ENCODE measurements around the gene SGCE. TPM values are rescaled to one million over a fixed set of nuclear protein-coding genes. Genes with fewer than 3 reads are reported as not detected.

SGCE gene
- total and polyA plus RNA-seq, 2 experiments from 2014 or later, result 46.1 to 54.8 TPM

DNA sequence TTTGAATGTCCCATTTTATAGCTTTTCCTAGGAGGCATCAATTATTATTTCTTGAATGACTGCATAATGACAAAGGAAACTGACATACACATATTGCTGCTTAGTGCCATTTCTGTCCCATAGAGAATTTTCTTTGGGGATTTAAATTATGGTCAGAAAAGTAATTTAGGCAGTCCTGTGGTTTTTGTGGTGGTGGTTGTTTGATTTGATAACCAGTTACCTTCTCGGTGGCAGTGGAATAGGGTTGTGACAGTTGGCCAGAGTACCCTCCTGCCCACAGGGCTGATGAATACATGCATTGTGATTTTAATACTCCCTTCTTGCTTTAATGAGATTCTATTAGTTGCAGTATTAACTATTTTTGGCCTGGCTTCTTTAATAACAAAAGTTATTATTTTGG is 6.6 kb upstream of the SGCE start:
- peaks cover 10% of the 10 kb centered on the region for H3K9me2 ChIP-seq (ENCODE audit: insufficient read depth)

More for the DNA sequence above, 6.6 kb upstream of the SGCE start:
- Histone ChIP-seq H2AFZ (no peak overlapping the region), H3K27me3 (ENCODE audit: insufficient read depth) (no peaks in the 10 kb centered on the region), H3K36me3 (ENCODE audit: insufficient read depth) (no peaks in the 10 kb centered on the region), H4K20me1 (replicated peaks; ENCODE audit: insufficient read depth) (0 out of 2 replicates have a peak, but pooled peaks cover 5% of the 10 kb centered on the region), H3K4me1 (ENCODE audit: insufficient read depth) (peaks cover 4% of the 10 kb centered on the region; the same call in 1 of the 2 replicates), H3K4me3 (no peak overlapping the region), H3K79me2 (replicated peaks; ENCODE audit: insufficient read depth) (peaks cover 45% of the 10 kb centered on the region), H3K27ac (ENCODE audit: low read depth) (no peak overlapping the region), H3F3A (replicated peaks; ENCODE audit: low read depth) (no peaks in the 10 kb centered on the region), H3K4me2 (no peak overlapping the region)
- H3K9me3 Mint-ChIP-seq, result peaks cover 20% of the 10 kb centered on the region
- TF ChIP-seq JUNB (IDR thresholded peaks at IDR 0.05; ENCODE audit: unreplicated experiment) (no peak), EZH2phosphoT487 (IDR thresholded peaks at IDR 0.05; ENCODE audit: unreplicated experiment) (no peak), STAT1 (IDR thresholded peaks at IDR 0.05; ENCODE audit: unreplicated experiment) (no peak), POLR2AphosphoS5 (IDR thresholded peaks at IDR 0.05; ENCODE audit: low read depth) (no peak), EZH2 (IDR thresholded peaks at IDR 0.05; ENCODE audit: low read depth, unreplicated experiment) (no peak), CREB1 (CRISPR knock-in tag; IDR thresholded peaks at IDR 0.05; ENCODE audit: low read depth) (no peak), ZNF331 (CRISPR knock-in tag; IDR thresholded peaks at IDR 0.05; ENCODE audit: low read depth) (no peak), CTCF (conservative IDR thresholded peaks at IDR 0.05; ENCODE audit: low read depth in 2 of 2) (no peak), NANOG (IDR thresholded peaks at IDR 0.05; ENCODE audit: borderline replicate concordance) (no peak)
- TF ChIP-seq, protein P1, sequence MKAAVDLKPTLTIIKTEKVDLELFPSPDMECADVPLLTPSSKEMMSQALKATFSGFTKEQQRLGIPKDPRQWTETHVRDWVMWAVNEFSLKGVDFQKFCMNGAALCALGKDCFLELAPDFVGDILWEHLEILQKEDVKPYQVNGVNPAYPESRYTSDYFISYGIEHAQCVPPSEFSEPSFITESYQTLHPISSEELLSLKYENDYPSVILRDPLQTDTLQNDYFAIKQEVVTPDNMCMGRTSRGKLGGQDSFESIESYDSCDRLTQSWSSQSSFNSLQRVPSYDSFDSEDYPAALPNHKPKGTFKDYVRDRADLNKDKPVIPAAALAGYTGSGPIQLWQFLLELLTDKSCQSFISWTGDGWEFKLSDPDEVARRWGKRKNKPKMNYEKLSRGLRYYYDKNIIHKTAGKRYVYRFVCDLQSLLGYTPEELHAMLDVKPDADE (IDR thresholded peaks at IDR 0.05), result no peak
- TF ChIP-seq, protein P2, sequence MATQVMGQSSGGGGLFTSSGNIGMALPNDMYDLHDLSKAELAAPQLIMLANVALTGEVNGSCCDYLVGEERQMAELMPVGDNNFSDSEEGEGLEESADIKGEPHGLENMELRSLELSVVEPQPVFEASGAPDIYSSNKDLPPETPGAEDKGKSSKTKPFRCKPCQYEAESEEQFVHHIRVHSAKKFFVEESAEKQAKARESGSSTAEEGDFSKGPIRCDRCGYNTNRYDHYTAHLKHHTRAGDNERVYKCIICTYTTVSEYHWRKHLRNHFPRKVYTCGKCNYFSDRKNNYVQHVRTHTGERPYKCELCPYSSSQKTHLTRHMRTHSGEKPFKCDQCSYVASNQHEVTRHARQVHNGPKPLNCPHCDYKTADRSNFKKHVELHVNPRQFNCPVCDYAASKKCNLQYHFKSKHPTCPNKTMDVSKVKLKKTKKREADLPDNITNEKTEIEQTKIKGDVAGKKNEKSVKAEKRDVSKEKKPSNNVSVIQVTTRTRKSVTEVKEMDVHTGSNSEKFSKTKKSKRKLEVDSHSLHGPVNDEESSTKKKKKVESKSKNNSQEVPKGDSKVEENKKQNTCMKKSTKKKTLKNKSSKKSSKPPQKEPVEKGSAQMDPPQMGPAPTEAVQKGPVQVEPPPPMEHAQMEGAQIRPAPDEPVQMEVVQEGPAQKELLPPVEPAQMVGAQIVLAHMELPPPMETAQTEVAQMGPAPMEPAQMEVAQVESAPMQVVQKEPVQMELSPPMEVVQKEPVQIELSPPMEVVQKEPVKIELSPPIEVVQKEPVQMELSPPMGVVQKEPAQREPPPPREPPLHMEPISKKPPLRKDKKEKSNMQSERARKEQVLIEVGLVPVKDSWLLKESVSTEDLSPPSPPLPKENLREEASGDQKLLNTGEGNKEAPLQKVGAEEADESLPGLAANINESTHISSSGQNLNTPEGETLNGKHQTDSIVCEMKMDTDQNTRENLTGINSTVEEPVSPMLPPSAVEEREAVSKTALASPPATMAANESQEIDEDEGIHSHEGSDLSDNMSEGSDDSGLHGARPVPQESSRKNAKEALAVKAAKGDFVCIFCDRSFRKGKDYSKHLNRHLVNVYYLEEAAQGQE (IDR thresholded peaks at IDR 0.05; ENCODE audit: unreplicated experiment), result no peak
- H3K4me3 Mint-ChIP-seq, result no peak overlapping the region
- H3K27me3 Mint-ChIP-seq (ENCODE audit: insufficient read depth, low read depth, poor library complexity), result no peaks in the 10 kb centered on the region
- H3K36me3 Mint-ChIP-seq (ENCODE audit: low read depth), result peaks cover 34% of the 10 kb centered on the region
- DNase-seq (ENCODE audit: low spot score) (no peak), ATAC-seq (no peak)
- H3K4me1 Mint-ChIP-seq, result peaks cover 16% of the 10 kb centered on the region
- H3K27ac Mint-ChIP-seq, result no peak overlapping the region

All from GM23338 (cell line).